GM23338 (cell line): ENCODE data around the gene EPB41L4A.

Source experiments
- EZH2 ChIP-seq: fragments of 200-600 bp; sonication (generic); IDR thresholded peaks from one replicate; pipeline ENCODE4 v1.8.0; 2017; ENCODE audit warnings: antibody characterized with exemption, mild to moderate bottlenecking, low read depth; ENCODE audit not compliant: unreplicated experiment
- EZH2phosphoT487 ChIP-seq: fragments of 200-600 bp; sonication (generic); IDR thresholded peaks from one replicate; pipeline ENCODE4 v1.8.1; 2018; ENCODE audit warnings: antibody characterized with exemption; ENCODE audit not compliant: unreplicated experiment
- JUNB ChIP-seq: IDR thresholded peaks from one replicate; pipeline ENCODE4 v1.6.1; 2016; ENCODE audit warnings: antibody characterized with exemption; ENCODE audit not compliant: unreplicated experiment
- POLR2AphosphoS5 ChIP-seq: IDR thresholded peaks from 2 replicates; pipeline ENCODE4 v1.6.1; 2016; ENCODE audit warnings: antibody characterized with exemption, low read depth
- TF ChIP-seq, protein P1 (sequence below): fragments of 250-450 bp; sonication (Bioruptor Pico); IDR thresholded peaks from 2 replicates; pipeline ENCODE4 v1.5.0; 2020; ENCODE audit warnings: mild to moderate bottlenecking, moderate library complexity
- TF ChIP-seq, protein P2 (sequence below), 2 experiments: fragments of 200-600 bp in 1 of 2; sonication (generic) in 1 of 2; conservative IDR thresholded peaks; 2 replicates each; pipeline versions ENCODE4 v1.5.1 to v1.6.1; 2016 to 2017; ENCODE audit warnings: antibody characterized with exemption in 2 of 2, low read depth in 2 of 2, mild to moderate bottlenecking in 2 of 2, moderate library complexity in 1 of 2
- TF ChIP-seq, protein P3 (sequence below): IDR thresholded peaks from one replicate; pipeline ENCODE4 v1.6.1; 2018; ENCODE audit warnings: antibody characterized with exemption; ENCODE audit not compliant: unreplicated experiment
- TF ChIP-seq, protein P4 (sequence below): IDR thresholded peaks from 2 replicates; pipeline ENCODE4 v1.6.1; 2016; ENCODE audit warnings: antibody characterized with exemption

DNA sequence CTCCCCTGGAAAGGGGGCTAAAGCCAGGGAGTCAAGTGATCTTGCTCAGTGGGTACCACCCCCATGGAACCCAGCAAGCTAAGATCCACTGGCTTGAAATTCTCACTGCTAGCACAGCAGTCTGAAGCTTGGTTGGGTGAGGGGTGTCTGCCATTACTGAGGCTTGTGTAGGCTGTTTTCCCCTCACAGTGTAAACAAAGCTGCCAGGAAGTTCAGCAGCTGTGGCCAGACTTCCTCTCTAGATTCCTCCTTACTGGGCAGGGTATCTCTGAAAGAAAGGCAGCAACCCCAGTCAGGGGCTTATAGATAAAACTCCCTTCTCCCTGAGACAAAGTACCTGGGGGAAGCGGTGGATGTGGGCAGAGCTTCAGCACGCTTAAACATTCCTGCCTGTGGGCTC, 17.1 kb upstream of the EPB41L4A start:
- TF ChIP-seq, protein P1, sequence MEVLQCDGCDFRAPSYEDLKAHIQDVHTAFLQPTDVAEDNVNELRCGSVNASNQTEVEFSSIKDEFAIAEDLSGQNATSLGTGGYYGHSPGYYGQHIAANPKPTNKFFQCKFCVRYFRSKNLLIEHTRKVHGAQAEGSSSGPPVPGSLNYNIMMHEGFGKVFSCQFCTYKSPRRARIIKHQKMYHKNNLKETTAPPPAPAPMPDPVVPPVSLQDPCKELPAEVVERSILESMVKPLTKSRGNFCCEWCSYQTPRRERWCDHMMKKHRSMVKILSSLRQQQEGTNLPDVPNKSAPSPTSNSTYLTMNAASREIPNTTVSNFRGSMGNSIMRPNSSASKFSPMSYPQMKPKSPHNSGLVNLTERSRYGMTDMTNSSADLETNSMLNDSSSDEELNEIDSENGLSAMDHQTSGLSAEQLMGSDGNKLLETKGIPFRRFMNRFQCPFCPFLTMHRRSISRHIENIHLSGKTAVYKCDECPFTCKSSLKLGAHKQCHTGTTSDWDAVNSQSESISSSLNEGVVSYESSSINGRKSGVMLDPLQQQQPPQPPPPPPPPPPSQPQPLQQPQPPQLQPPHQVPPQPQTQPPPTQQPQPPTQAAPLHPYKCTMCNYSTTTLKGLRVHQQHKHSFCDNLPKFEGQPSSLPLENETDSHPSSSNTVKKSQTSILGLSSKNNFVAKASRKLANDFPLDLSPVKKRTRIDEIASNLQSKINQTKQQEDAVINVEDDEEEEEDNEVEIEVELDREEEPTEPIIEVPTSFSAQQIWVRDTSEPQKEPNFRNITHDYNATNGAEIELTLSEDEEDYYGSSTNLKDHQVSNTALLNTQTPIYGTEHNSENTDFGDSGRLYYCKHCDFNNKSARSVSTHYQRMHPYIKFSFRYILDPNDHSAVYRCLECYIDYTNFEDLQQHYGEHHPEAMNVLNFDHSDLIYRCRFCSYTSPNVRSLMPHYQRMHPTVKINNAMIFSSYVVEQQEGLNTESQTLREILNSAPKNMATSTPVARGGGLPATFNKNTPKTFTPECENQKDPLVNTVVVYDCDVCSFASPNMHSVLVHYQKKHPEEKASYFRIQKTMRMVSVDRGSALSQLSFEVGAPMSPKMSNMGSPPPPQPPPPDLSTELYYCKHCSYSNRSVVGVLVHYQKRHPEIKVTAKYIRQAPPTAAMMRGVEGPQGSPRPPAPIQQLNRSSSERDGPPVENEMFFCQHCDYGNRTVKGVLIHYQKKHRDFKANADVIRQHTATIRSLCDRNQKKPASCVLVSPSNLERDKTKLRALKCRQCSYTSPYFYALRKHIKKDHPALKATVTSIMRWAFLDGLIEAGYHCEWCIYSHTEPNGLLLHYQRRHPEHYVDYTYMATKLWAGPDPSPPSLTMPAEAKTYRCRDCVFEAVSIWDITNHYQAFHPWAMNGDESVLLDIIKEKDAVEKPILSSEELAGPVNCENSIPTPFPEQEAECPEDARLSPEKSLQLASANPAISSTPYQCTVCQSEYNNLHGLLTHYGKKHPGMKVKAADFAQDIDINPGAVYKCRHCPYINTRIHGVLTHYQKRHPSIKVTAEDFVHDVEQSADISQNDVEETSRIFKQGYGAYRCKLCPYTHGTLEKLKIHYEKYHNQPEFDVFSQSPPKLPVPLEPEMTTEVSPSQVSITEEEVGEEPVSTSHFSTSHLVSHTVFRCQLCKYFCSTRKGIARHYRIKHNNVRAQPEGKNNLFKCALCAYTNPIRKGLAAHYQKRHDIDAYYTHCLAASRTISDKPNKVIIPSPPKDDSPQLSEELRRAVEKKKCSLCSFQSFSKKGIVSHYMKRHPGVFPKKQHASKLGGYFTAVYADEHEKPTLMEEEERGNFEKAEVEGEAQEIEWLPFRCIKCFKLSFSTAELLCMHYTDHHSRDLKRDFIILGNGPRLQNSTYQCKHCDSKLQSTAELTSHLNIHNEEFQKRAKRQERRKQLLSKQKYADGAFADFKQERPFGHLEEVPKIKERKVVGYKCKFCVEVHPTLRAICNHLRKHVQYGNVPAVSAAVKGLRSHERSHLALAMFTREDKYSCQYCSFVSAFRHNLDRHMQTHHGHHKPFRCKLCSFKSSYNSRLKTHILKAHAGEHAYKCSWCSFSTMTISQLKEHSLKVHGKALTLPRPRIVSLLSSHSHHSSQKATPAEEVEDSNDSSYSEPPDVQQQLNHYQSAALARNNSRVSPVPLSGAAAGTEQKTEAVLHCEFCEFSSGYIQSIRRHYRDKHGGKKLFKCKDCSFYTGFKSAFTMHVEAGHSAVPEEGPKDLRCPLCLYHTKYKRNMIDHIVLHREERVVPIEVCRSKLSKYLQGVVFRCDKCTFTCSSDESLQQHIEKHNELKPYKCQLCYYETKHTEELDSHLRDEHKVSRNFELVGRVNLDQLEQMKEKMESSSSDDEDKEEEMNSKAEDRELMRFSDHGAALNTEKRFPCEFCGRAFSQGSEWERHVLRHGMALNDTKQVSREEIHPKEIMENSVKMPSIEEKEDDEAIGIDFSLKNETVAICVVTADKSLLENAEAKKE = no peak
- TF ChIP-seq, protein P2, sequence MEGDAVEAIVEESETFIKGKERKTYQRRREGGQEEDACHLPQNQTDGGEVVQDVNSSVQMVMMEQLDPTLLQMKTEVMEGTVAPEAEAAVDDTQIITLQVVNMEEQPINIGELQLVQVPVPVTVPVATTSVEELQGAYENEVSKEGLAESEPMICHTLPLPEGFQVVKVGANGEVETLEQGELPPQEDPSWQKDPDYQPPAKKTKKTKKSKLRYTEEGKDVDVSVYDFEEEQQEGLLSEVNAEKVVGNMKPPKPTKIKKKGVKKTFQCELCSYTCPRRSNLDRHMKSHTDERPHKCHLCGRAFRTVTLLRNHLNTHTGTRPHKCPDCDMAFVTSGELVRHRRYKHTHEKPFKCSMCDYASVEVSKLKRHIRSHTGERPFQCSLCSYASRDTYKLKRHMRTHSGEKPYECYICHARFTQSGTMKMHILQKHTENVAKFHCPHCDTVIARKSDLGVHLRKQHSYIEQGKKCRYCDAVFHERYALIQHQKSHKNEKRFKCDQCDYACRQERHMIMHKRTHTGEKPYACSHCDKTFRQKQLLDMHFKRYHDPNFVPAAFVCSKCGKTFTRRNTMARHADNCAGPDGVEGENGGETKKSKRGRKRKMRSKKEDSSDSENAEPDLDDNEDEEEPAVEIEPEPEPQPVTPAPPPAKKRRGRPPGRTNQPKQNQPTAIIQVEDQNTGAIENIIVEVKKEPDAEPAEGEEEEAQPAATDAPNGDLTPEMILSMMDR (conservative IDR thresholded peaks at IDR 0.05; ENCODE audit: low read depth in 2 of 2) = no peak
- TF ChIP-seq, protein P3, sequence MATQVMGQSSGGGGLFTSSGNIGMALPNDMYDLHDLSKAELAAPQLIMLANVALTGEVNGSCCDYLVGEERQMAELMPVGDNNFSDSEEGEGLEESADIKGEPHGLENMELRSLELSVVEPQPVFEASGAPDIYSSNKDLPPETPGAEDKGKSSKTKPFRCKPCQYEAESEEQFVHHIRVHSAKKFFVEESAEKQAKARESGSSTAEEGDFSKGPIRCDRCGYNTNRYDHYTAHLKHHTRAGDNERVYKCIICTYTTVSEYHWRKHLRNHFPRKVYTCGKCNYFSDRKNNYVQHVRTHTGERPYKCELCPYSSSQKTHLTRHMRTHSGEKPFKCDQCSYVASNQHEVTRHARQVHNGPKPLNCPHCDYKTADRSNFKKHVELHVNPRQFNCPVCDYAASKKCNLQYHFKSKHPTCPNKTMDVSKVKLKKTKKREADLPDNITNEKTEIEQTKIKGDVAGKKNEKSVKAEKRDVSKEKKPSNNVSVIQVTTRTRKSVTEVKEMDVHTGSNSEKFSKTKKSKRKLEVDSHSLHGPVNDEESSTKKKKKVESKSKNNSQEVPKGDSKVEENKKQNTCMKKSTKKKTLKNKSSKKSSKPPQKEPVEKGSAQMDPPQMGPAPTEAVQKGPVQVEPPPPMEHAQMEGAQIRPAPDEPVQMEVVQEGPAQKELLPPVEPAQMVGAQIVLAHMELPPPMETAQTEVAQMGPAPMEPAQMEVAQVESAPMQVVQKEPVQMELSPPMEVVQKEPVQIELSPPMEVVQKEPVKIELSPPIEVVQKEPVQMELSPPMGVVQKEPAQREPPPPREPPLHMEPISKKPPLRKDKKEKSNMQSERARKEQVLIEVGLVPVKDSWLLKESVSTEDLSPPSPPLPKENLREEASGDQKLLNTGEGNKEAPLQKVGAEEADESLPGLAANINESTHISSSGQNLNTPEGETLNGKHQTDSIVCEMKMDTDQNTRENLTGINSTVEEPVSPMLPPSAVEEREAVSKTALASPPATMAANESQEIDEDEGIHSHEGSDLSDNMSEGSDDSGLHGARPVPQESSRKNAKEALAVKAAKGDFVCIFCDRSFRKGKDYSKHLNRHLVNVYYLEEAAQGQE = no peak
- TF ChIP-seq JUNB = no peak
- TF ChIP-seq EZH2phosphoT487 = no peak
- TF ChIP-seq EZH2 = no peak
- TF ChIP-seq POLR2AphosphoS5 = no peak
- TF ChIP-seq, protein P4, sequence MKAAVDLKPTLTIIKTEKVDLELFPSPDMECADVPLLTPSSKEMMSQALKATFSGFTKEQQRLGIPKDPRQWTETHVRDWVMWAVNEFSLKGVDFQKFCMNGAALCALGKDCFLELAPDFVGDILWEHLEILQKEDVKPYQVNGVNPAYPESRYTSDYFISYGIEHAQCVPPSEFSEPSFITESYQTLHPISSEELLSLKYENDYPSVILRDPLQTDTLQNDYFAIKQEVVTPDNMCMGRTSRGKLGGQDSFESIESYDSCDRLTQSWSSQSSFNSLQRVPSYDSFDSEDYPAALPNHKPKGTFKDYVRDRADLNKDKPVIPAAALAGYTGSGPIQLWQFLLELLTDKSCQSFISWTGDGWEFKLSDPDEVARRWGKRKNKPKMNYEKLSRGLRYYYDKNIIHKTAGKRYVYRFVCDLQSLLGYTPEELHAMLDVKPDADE = no peak
